OCI-LY3 (cell line): ENCODE results near the gene ZNF619.

ENCODE experiments used
- CTCF ChIP-seq: fragments of 200-600, 300-600 bp; sonication (generic); IDR thresholded peaks from 2 replicates; pipeline ENCODE4 v1.5.1; 2014; ENCODE audit warnings: antibody characterized with exemption, low read length, low read depth
- EZH2phosphoT487 ChIP-seq: fragments of 200-600 bp; shearing (Covaris generic); IDR thresholded peaks from 2 replicates; pipeline ENCODE4 v1.6.1; 2018; ENCODE audit warnings: antibody characterized with exemption, mixed run types, low read depth

- TF ChIP-seq CTCF (no peak), EZH2phosphoT487 (no peak)
These were observed 744 bp downstream of the ZNF619 start for GRCh38 chr3:40477666-40478065.
